H1 (cell line): ENCODE measurements around the gene CAPN14. TPM values are rescaled to one million over a fixed set of nuclear protein-coding genes. Genes with fewer than 3 reads are reported as not detected.

Experiments
- CTCF ChIA-PET: fragments of 300-600 bp; sonication (Branson Sonifier 250); formaldehyde crosslinking; loops from one replicate; lab custom pipeline; 2021; ENCODE audit not compliant: partially characterized antibody; lab: Charles Lee
- POLR2A ChIA-PET: fragments of 300-600 bp; sonication (Branson Sonifier 250); formaldehyde crosslinking; loops from one replicate; lab custom pipeline; 2021; ENCODE audit warnings: inconsistent platforms; ENCODE audit not compliant: partially characterized antibody; lab: Charles Lee
- DNase-seq, 2 experiments: peaks; one replicate each; pipeline versions ENCODE4 v3.0.0 to v3.0.0-alpha.2; 2010 to 2022; ENCODE audit warnings: low spot score in 2 of 2, low read depth in 1 of 2, mixed read lengths in 1 of 2
- FAIRE-seq: peaks from 2 replicates; lab custom pipeline; 2011; peaks lifted over from hg19 to GRCh38; lab: Jason Lieb, UNC
- H2AFZ ChIP-seq: 2 replicates; pipeline ENCODE4 v1.8.1; 2012; ENCODE audit warnings: low read length, inconsistent platforms
- H2AK5ac ChIP-seq: 2 replicates; pipeline ENCODE4 v1.6.1; 2013; ENCODE audit warnings: low read depth, low read length
- H2BK120ac ChIP-seq: replicated peaks from 2 replicates; pipeline ENCODE3; 2013; ENCODE audit warnings: low read depth, low read length, inconsistent platforms
- H2BK12ac ChIP-seq: 2 replicates; pipeline ENCODE4 v1.6.1; 2013; ENCODE audit warnings: low read depth, low read length
- H2BK15ac ChIP-seq: 2 replicates; pipeline ENCODE4 v1.6.1; 2013; ENCODE audit warnings: low read length
- H2BK20ac ChIP-seq: 2 replicates; pipeline ENCODE4 v1.6.1; 2013; ENCODE audit warnings: low read length
- H2BK5ac ChIP-seq: 2 replicates; pipeline ENCODE4 v1.6.1; 2013; ENCODE audit warnings: low read depth, low read length
- H3K14ac ChIP-seq: 2 replicates; pipeline ENCODE4 v1.6.1; 2013; ENCODE audit warnings: inconsistent platforms; ENCODE audit not compliant: insufficient read length
- H3K18ac ChIP-seq: 2 replicates; pipeline ENCODE4 v1.6.1; 2013; ENCODE audit warnings: low read length; ENCODE audit errors: extremely low read depth
- H3K23ac ChIP-seq: 2 replicates; pipeline ENCODE4 v1.6.1; 2013; ENCODE audit warnings: inconsistent platforms; ENCODE audit not compliant: insufficient read length
- H3K23me2 ChIP-seq: 2 replicates; pipeline ENCODE4 v1.6.1; 2013; ENCODE audit warnings: low read depth, low read length
- H3K27ac ChIP-seq: 2 replicates; pipeline ENCODE4 v1.6.1; 2011; ENCODE audit warnings: low read depth, low read length, inconsistent platforms
- H3K27me3 ChIP-seq, 4 experiments: replicated peaks in 1 of 4; 1 replicate in 1 of 4; 2 replicates in 3 of 4; pipeline versions ENCODE4 v1.6.1 to v1.8.1; 2011 to 2013; ENCODE audit warnings: low read length in 3 of 4, mild to moderate bottlenecking in 3 of 4, inconsistent platforms in 2 of 4, mixed read lengths in 2 of 4, moderate library complexity in 1 of 4; ENCODE audit not compliant: control insufficient read depth in 3 of 4, insufficient read depth in 3 of 4; ENCODE audit errors: extremely low read depth in 1 of 4
- H3K36me3 ChIP-seq, 4 experiments: 2 replicates each; pipeline versions ENCODE4 v1.6.1 to v1.8.1; 2011 to 2013; ENCODE audit warnings: mild to moderate bottlenecking in 4 of 4, low read length in 3 of 4, moderate library complexity in 2 of 4, control low read depth in 1 of 4, inconsistent platforms in 1 of 4; ENCODE audit not compliant: insufficient read depth in 4 of 4, control insufficient read depth in 2 of 4
- H3K4ac ChIP-seq: replicated peaks from 2 replicates; pipeline ENCODE3; 2013; ENCODE audit warnings: low read length, low read depth, mixed read lengths, inconsistent platforms; ENCODE audit not compliant: insufficient read length
- H3K4me1 ChIP-seq, 4 experiments: replicated peaks in 1 of 4; 1 replicate in 1 of 4; 2 replicates in 3 of 4; pipeline versions ENCODE4 v1.6.1 to v1.8.1; 2011 to 2013; ENCODE audit warnings: low read length in 3 of 4, inconsistent platforms in 2 of 4, mixed read lengths in 1 of 4; ENCODE audit not compliant: insufficient read depth in 4 of 4, control insufficient read depth in 3 of 4
- H3K4me2 ChIP-seq, 2 experiments: 2 replicates each; pipeline versions ENCODE4 v1.6.1 to v1.8.1; 2011 to 2013; ENCODE audit warnings: low read depth in 2 of 2, low read length in 2 of 2, control low read depth in 1 of 2, inconsistent platforms in 1 of 2, mild to moderate bottlenecking in 1 of 2; ENCODE audit not compliant: insufficient read depth in 1 of 2
- H3K4me3 ChIP-seq, 4 experiments: fragments of 200-600, 300-600 bp in 1 of 4; sonication (generic), shearing (Covaris generic), sonication (Bioruptor Twin) in 1 of 4; 2 replicates each; pipeline versions ENCODE4 v1.5.1 to v1.8.1; 2011 to 2016; ENCODE audit warnings: low read length in 4 of 4, low read depth in 3 of 4, control low read depth in 2 of 4, inconsistent platforms in 2 of 4, mild to moderate bottlenecking in 2 of 4, mixed read lengths in 1 of 4, moderate library complexity in 1 of 4; ENCODE audit not compliant: insufficient read depth in 2 of 4; ENCODE audit errors: extremely low read depth in 1 of 4
- H3K56ac ChIP-seq: replicated peaks from 2 replicates; pipeline ENCODE3; 2013; ENCODE audit warnings: low read depth, mild to moderate bottlenecking, mixed read lengths, low read length, inconsistent platforms; ENCODE audit not compliant: insufficient read length
- H3K79me1 ChIP-seq: 2 replicates; pipeline ENCODE4 v1.6.1; 2013; ENCODE audit warnings: low read depth, low read length, control low read depth
- H3K79me2 ChIP-seq, 2 experiments: 2 replicates each; pipeline versions ENCODE4 v1.6.1 to v1.8.1; 2012 to 2013; ENCODE audit warnings: low read length in 2 of 2, mild to moderate bottlenecking in 2 of 2, inconsistent platforms in 1 of 2; ENCODE audit not compliant: insufficient read depth in 2 of 2, control insufficient read depth in 1 of 2
- H3K9ac ChIP-seq, 4 experiments: replicated peaks in 1 of 4; 1 replicate in 1 of 4; 2 replicates in 3 of 4; pipeline versions ENCODE4 v1.6.1 to v1.8.1; 2011 to 2013; ENCODE audit warnings: low read depth in 3 of 4, low read length in 3 of 4, control low read depth in 2 of 4, mild to moderate bottlenecking in 2 of 4, moderate library complexity in 2 of 4, inconsistent platforms in 1 of 4; ENCODE audit errors: extremely low read depth in 1 of 4
- H3K9me3 ChIP-seq, 2 experiments: 2 replicates each; pipeline versions ENCODE4 v1.6.1 to v1.8.1; 2012 to 2013; ENCODE audit warnings: mild to moderate bottlenecking in 2 of 2, moderate library complexity in 2 of 2, control low read depth in 1 of 2, inconsistent platforms in 1 of 2, low read depth in 1 of 2, low read length in 1 of 2, mixed read lengths in 1 of 2; ENCODE audit not compliant: insufficient read depth in 2 of 2
- H4K20me1 ChIP-seq, 2 experiments: replicated peaks in 1 of 2; 2 replicates each; pipeline versions ENCODE3 to v1.8.1; 2011 to 2013; ENCODE audit warnings: inconsistent platforms in 2 of 2, low read length in 2 of 2, mild to moderate bottlenecking in 1 of 2; ENCODE audit not compliant: insufficient read depth in 2 of 2, control insufficient read depth in 1 of 2
- H4K5ac ChIP-seq: 2 replicates; pipeline ENCODE4 v1.6.1; 2013; ENCODE audit warnings: low read length, low read depth, mixed read lengths, inconsistent platforms; ENCODE audit not compliant: insufficient read length
- H4K8ac ChIP-seq: 2 replicates; pipeline ENCODE4 v1.8.0; 2013; ENCODE audit warnings: mild to moderate bottlenecking, moderate library complexity, low read length, inconsistent platforms; ENCODE audit not compliant: insufficient read depth; ENCODE audit errors: extremely low read depth
- H4K91ac ChIP-seq: replicated peaks from 2 replicates; pipeline ENCODE3; 2013; ENCODE audit warnings: low read length, mixed read lengths, inconsistent platforms; ENCODE audit not compliant: insufficient read length
- JUN ChIP-seq: IDR thresholded peaks from 2 replicates; pipeline ENCODE4 v1.6.1; 2011; ENCODE audit warnings: low read depth, mild to moderate bottlenecking, improper control_type of control experiment, low read length
- RAD21 ChIP-seq, 2 experiments: IDR thresholded peaks in 1 of 2; conservative IDR thresholded peaks in 1 of 2; 2 replicates each; pipeline ENCODE4 v1.6.1; 2011; ENCODE audit warnings: low read depth in 2 of 2, low read length in 2 of 2, improper control_type of control experiment in 1 of 2, inconsistent platforms in 1 of 2, mild to moderate bottlenecking in 1 of 2, moderate library complexity in 1 of 2
- YY1 ChIP-seq: IDR thresholded peaks from 2 replicates; pipeline ENCODE4 v1.6.1; 2011; ENCODE audit warnings: low read depth, mild to moderate bottlenecking, low read length
- WGBS, 2 experiments: shearing (Covaris generic) in 1 of 2; methylation state at CpG; one replicate each; pipeline versions ENCODE4 v1.1.6 to v1.1.7; 2013 to 2015; ENCODE audit warnings: low lambda C conversion rate in 2 of 2, mixed read lengths in 2 of 2, inconsistent platforms in 1 of 2, low coverage in 1 of 2, missing lambda C conversion rate in 1 of 2; ENCODE audit not compliant: insufficient replicate concordance in 2 of 2, insufficient coverage in 1 of 2, insufficient read length in 1 of 2; ENCODE audit errors: extremely low coverage in 1 of 2, missing lambda C conversion rate in 1 of 2; 5-methylcytosine and 5-hydroxymethylcytosine counted together
- polyA plus RNA-seq, 7 experiments: library from polyadenylated mRNA; depleted of rRNA in 3 of 7; stranded (reverse) in 5 of 7; unstranded in 2 of 7; fragments of >200 nt in 5 of 7; fragments of 200-250 nt in 2 of 7; gene quantifications; 1 replicate in 5 of 7; 2 replicates in 1 of 7; 4 replicates in 1 of 7; pipeline versions ENCODE4 v1.2.1 to v1.2.3, GENCODE V29; 2011 to 2013; ENCODE audit warnings: missing spikeins in 2 of 7, mixed read lengths in 2 of 7
- total RNA-seq: library from RNA; stranded (reverse); fragmentation: NEBNext Ultra II Directional; extraction: Animal tissue kit (Norgen Biotek cat#: 25700); gene quantifications from 2 replicates; pipeline ENCODE4 v1.2.1, GENCODE V29; 2021

Gene CAPN14
- total and polyA plus RNA-seq, 2 of the 8 experiments (the other 6 are each of a cell fraction or from before 2014, with no cell fraction given) = 0.07 TPM; not detected in 1

- peaks cover 14% of the 10 kb centered on the region; the same call in 1 of the 2 replicates for H3K23me2 ChIP-seq
- no peaks in the 10 kb centered on the region for H3K9me3 ChIP-seq
- 80% methylated on average over 3 of the region's 3 CpGs; no CpG with 5 or more reads in 1 of the 2 experiments for WGBS, 2 experiments
- no peak overlapping the region for H3K18ac ChIP-seq
- H3K56ac ChIP-seq = no peak overlapping the region
- H2AK5ac ChIP-seq = peak overlapping the region; percentile 89; the same call in 1 of the 2 replicates
- no peak overlapping the region for H2BK5ac ChIP-seq
- DNase-seq = no peak
- H3K4me3 ChIP-seq = no peak overlapping the region
- no peak overlapping the region for H3K27ac ChIP-seq
- peak overlapping the region; percentile 29; the same call in 1 of the 2 replicates for H2BK15ac ChIP-seq
- no peaks in the 10 kb centered on the region for H3K79me1 ChIP-seq
- H4K20me1 ChIP-seq = peaks cover 2 to 5% of the 10 kb centered on the region in 2 experiments
- H3K4me1 ChIP-seq = peaks cover 6 to 17% (median 12%) of the 10 kb centered on the region in 4 experiments; a peak in 6 of 7 replicates
- H2BK12ac ChIP-seq = no peak overlapping the region
- no peak overlapping the region for H2AFZ ChIP-seq
- H2BK20ac ChIP-seq = no peak overlapping the region
- H3K27me3 ChIP-seq = peaks cover 13 to 50% (median 44%) of the 10 kb centered on the region in 4 experiments
- no peaks in the 10 kb centered on the region for H3K36me3 ChIP-seq
- H4K91ac ChIP-seq = no peak overlapping the region
- H3K4me2 ChIP-seq = no peak overlapping the region; a peak in 1 of 4 replicates
- no peak overlapping the region for H2BK120ac ChIP-seq
- H3K9ac ChIP-seq = no peak overlapping the region
- TF ChIP-seq YY1 = no peak
- TF ChIP-seq RAD21 (IDR thresholded peaks at IDR 0.05 in 1 of 2, conservative IDR thresholded peaks at IDR 0.05 in 1 of 2; ENCODE audit: low read depth in 2 of 2, low read length in 2 of 2) = no peak
- TF ChIP-seq JUN = no peak
- H3K4ac ChIP-seq = no peak overlapping the region
- no peak overlapping the region for H4K5ac ChIP-seq
- no peak for FAIRE-seq
- CTCF ChIA-PET = interaction anchor here (0.7 to 5.6 kb wide), 8 partner anchors 9 to 424 kb away, joined by 3 to 40 read pairs (median 4); no protein-coding TSS in a partner anchor
- H3K14ac ChIP-seq = no peak overlapping the region
- POLR2A ChIA-PET = no interaction called here
- H3K23ac ChIP-seq = no peak overlapping the region
- no peak overlapping the region for H4K8ac ChIP-seq
- H3K79me2 ChIP-seq = no peaks in the 10 kb centered on the region
Measured at GRCh38 chr2:31136000-31136399, 81.3 kb downstream of the CAPN14 start.
